Measurements from ENCODE around the gene PIGU.

- TF ChIP-seq JUND (IDR thresholded peaks at IDR 0.05) (no peak), CTCF (IDR thresholded peaks at IDR 0.05) (no peak), ZBTB33 (IDR thresholded peaks at IDR 0.05; ENCODE audit: borderline replicate concordance, low read depth) (no peak), YY1 (IDR thresholded peaks at IDR 0.05; ENCODE audit: low read depth) (no peak), RFX5 (IDR thresholded peaks at IDR 0.05; ENCODE audit: low read length) (no peak), FOXJ3 (CRISPR knock-in tag; IDR thresholded peaks at IDR 0.05) (no peak), POLR2AphosphoS5 (IDR thresholded peaks at IDR 0.05; ENCODE audit: low read depth, low read length) (no peak), PBX3 (IDR thresholded peaks at IDR 0.05) (no peak), SIN3A (IDR thresholded peaks at IDR 0.05; ENCODE audit: borderline replicate concordance, low read depth, low read length) (no peak), MAX (IDR thresholded peaks at IDR 0.05; ENCODE audit: low read depth) (no peak), CHD2 (IDR thresholded peaks at IDR 0.05; ENCODE audit: low read length, partially characterized antibody) (no peak), RCOR1 (IDR thresholded peaks at IDR 0.05; ENCODE audit: low read length) (no peak), NFIC (IDR thresholded peaks at IDR 0.05; ENCODE audit: borderline replicate concordance) (no peak), SMC3 (IDR thresholded peaks at IDR 0.05; ENCODE audit: low read depth, low read length) (no peak)
Measured at GRCh38 chr20:34514897-34515483, 161.9 kb downstream of the PIGU start.
